HG03439 (cell line): ENCODE measurements around the gene GBE1.
"Not testable (repeated sequence)": the region's sequence is repeated elsewhere in the genome, so short reads cannot be mapped to it uniquely, and the experiment has no call there.

Experiments
- ATAC-seq: cut with Tn5 transposase; IDR thresholded peaks from one replicate; pipeline ENCODE4 v1.9.1; 2021; ENCODE audit warnings: mild to moderate bottlenecking, moderate library complexity; ENCODE audit not compliant: unreplicated experiment

The GBE1 gene

DNA sequence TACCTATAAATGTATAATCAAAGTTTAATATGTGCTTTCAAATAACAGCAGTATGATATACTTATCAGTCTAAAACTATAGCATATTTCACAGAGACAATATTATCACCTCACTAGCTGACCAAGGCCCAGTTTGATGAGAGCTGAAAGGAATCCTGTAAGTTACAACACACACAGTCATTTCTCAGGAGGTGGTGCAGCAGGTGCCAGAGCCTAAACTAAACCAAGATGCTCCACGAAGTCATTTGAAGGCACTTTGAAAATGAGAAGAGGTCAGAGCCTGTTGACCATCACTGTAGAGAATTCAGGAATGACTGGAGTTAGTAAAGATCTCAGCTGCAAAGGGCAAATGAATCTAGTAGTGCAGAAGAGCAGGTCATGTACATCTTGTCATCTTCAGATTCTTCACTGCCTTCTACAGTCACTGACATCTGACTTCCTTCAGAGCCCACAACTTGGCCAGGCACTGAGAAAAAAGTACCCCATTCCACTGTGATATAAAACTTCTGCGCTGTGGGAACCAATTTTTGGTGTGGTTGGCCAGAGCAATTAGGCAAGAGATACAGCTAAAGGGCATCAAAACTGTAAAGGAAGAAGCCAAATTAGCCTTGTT lies 7.9 kb downstream of the GBE1 start:
- no peak for ATAC-seq

DNA sequence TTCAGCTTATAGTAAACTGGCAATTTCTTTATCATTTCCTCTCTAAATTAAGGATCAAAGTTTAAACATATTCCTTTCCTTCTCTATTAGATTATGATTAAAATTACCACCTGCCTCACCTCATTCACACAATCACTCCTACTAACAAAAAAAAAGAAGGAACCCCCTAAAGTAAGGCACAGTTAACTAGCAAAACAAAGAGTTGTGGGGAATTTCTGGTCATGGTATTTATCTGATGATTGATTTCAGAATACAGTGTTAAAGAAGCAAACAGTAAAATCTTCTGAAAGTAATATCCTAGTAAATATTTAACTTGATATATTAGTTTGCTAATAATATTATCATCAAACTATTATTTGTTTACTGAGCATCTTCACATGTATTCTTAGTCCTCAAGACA lies 8.8 kb downstream of the GBE1 start:
- no peak for ATAC-seq

DNA sequence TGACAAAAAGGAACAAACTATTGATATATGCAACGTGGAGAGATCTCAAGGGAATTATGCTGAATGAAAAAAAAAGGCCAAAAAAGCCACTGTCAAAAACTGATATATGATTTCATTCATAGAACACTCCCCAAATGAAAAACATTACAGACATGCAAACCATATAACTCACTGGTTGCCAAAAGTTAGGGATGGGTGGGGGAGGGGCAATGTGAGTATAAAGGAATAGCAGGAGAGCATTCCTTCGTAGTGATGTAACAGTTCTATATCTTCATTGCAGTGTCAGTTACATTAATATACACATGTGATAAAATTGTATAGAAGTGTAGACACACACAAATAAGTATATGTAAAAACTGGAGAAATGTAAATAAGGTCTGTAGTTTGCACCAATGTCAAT lies 12.2 kb downstream of the GBE1 start:
- no peak for ATAC-seq

DNA sequence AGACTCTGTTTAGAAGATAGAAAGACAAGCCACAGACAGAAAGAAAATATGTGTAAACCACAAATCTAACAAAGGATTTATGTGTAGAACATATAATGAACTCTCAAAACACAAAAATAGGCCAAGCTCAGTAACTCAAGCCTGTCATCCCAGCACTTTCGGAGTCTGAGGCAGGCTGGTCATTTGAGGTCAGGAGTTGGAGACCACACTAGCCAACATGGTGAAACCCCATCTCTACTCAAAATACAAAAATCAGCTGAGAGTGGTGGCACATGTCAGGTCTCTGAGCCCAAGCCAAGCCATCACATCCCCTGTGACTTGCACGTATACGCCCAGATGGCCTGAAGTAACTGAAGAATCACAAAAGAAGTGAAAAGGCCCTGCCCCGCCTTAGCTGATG lies 14.2 kb downstream of the GBE1 start:
- ATAC-seq = not testable (repeated sequence)

DNA sequence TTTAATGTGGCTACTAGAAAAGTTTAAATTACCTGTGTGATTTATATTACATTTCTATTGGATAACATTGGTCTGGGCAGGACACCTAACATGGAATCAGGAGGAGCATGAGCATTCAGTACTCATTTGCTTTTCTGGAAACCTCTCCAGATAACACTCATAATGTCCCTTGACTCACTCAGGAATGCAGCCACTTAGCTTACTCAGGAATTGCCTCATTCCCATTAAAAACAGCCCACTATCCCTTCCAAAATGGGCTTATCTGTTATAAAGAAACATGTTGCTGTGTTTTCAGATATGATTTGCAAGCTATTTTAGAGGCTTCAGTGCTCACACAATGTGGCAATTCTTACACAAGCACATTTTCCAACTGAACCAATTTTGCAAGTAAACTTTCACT lies 17.1 kb downstream of the GBE1 start:
- no peak for ATAC-seq

DNA sequence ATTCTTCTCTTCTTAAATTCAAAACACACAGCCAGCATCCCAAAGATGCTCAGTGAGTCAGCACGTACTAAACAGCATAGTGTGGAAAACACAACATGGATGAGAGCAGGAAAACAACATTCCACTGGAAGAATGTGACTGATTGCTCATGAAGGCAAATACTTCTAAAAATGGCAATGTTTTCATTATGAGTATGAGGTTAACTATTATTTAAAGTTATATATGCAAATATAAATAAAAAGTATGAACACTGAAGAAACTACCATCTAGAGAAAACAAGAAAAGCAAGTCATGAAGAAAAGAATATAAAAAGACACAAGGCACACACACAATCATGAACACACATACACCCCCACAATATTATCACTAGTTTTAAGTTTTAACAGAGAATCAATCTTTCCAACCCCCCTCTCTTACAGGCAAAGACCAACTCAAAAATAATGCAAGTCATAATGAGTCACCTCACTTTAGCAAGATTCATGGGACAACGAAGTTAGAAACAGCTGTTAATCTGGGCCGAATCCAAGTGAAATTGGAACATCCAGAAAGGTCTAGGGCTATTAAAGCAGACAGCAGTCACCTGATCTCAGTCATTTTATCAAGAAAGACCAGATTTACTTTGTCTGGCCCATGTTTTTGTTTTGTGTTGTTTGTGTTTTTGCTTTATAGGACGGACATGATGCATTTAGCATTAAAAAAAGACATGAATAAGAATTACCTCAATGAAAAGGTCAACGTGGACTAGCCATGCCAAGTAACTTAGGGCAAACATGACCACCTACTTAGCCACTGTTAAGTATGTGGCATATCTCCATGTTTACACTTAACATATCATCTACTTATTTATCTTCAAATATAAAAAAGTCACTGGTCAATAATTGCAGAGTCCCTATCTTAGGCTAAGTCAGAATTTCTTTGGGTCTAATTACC lies 18.1 kb downstream of the GBE1 start:
- no peak for ATAC-seq

DNA sequence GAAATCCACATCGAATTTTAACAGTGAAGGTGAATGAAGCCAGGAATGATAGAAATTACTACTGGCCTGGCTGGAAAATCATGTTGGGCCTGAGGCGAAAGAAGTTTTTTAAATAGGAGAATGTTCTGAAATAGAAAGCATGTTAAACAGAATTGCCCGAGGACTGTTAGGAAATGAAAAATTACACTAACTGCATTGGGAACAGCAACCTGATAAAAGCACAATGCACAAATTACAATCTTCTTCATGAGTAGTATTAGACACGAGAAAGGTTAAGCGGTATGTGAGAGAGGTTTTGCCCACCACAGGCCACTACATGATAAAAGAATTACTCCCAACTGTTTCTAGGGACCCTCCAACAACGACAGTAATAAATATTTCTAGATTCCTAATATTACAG lies 18.9 kb downstream of the GBE1 start:
- ATAC-seq = no peak

DNA sequence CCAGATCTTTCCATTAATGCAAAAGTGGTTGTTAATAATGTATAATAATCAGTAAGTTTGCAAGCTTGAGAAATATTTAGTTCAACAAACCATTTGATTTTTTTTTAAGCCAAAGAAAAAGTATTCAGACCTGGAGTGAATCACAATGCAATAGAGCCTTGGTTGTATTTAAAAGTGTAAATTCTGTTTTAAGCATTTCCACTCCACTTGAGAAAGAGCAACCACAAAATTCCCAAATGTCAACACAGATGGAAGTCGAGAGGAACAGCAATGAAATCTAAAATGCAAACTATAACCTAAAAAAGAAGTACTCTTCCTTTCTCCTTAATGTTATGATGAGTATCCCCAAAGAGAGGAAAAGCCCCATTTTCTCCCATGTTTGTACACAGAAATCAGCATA lies 20.2 kb downstream of the GBE1 start:
- no peak for ATAC-seq

DNA sequence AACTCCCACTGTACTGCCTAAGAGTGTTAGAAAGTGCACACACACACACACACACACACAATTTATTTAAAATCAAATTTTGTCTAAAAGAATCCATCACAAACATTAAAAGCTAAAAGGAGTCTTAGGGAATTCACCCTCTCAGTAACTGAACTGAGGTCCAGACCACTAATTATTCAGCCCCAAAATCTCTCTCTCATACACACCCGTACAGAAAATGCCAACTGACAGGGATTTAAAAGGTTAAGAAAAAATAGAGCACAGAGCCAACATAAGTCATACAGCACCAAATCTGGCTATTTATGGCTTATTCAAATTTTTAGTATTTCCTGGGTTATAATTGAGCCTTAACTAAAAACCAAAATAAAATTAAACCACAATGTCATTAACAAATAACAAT lies 20.7 kb downstream of the GBE1 start:
- no peak for ATAC-seq

DNA sequence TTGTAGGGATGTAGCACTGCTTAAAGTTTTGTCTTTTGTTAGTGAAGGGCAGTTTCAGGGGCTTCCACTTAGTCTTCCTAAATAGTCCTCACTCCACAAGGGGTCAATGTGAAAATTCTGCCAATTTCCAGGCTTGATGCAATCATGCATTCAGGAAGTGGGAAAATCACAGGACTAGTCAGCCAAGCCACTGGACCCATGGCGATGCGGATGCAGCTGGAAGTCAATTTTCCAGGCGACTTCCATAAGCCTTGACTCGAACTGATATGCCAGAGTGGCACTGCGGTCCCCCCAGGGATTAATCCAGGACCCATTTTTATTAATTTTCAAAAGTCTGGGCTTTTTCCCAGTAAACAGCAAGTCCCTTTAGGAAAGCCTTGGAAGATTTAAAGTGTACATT lies 26.1 kb downstream of the GBE1 start:
- no peak for ATAC-seq

DNA sequence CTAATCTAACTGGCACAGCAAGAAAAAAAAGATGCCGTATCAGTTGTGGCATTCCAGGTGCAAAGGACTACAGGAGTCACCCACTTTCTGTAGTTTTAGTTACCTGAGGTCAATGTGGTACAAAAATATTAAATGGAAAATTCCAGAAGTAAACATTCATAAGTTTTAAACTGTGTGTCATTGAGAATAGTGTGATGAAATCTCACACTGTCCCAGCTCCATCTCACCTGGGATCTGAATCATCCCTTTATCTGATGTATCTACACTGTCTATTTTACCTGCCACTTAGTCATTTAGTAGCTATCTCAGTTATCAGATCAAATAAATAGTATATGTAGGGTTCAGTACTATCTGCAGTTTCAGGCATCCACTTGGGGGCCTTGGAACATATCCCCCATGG lies 26.7 kb downstream of the GBE1 start:
- ATAC-seq = no peak

DNA sequence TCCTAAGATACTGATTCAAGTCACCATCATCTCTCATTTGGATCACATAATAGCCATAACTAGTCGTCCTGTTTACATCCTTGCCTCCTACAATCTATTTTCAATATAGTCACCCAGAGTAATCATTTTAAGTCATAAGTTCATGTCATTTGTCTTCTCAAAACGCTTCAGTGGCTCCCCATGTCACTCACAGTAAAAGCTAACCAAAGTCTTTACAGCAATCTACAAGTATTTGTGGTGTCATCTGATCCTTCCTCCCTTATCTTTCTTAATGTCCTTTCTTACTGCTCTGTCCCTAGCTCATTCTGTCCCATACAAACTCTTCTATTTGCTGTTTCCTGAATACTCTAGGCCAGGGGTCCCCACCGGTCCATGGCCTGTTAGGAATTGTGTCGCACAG lies 28.8 kb downstream of the GBE1 start:
- no peak for ATAC-seq

DNA sequence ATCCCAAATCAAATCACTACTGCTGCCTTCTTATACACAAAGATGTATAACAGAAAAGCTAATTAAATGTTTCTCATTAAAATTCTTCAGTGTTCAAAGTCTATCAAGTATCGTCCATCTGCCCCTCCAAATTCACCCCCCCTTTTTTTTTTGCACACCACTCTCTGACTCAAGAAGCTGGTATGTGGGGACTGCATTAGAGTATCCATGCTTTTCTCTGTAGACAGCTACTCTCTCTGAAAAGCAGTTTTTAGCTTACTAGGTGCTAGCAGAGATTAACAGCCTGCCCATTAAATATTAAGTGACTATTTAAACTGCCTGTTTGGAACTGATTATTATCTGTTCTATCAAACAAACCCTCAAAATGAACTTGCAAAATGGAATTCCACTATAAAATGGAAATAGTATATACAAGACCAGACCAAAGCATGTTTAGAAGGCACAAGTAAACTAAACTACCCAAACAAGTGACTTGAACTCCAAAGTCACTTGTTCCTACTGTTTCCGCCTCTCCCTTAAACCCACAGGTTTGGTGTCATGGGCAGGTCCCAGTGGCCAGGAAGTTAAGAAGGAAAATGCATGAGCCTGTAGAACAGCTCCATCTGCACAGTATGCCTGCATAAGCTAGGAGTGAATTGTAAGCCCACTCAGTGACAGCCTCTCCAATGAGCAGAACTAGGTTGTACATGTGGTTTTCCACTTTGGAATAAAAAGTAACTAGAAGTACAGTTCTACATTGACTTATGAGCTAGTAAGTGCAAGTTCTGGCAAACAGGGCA lies 32.5 kb downstream of the GBE1 start:
- ATAC-seq = no peak

DNA sequence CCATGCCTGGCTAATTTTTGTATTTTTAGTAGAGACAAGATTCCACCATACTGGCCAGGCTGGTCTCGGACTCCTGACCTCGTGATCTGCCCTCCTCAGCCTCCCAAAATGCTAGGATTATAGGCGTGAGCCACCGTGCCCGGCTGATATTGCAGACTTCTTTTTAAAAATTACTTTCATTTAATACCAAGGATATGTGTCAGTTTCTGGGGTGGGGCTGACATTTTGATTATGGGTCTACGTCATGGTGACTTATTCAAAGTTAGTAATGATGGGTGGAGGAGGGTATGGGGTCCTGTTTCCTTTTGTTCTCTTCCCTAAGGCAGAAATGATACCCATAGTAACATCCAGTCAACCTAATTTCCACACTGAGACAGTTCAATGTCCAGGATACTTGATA lies 34.7 kb downstream of the GBE1 start:
- no peak for ATAC-seq

DNA sequence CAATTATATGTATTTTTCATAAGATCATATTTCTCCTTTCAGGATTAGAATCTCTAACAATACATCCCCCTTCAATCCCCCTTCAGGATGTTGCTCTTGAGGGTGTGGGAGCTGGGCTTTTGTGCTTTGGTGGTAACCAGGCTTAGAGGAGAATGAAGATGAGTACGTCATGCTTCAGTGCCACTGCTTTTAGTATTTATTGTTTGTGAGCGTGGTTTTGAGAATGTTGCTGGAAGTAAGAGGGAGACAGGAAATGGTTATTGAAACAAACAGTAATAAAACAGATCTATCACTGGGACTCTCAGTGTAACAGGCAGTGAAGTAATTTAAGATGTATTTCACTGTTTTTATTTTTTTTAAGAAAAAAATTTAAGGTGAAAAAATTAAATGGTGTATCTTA lies 35.3 kb downstream of the GBE1 start:
- no peak for ATAC-seq

DNA sequence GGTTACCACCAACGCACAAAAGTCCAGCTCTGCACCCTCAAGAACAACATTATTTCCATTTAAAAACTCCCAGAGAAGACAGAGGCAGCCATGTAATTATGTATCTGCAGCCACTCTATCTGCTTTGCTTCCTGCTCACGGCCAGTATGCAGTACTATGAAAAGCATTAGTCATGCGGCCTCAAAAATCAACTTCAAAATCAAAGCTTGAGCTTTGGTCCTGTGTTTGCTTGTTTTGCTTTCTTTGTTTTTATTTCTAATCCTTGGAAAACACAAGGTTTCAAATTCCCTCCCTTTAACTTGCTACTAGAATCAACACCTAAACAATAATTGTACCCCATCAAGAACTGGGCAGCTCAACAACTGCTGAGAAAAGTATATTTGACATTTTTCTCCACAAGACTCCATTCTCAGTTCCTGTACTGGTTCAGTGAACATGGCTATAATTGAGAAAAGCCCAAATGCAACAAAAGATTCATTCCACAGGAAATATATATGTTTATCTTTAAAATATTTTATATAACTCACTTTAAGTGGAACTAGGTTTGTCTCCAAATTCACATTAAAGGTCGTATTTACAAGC lies 37.6 kb downstream of the GBE1 start:
- no peak for ATAC-seq

DNA sequence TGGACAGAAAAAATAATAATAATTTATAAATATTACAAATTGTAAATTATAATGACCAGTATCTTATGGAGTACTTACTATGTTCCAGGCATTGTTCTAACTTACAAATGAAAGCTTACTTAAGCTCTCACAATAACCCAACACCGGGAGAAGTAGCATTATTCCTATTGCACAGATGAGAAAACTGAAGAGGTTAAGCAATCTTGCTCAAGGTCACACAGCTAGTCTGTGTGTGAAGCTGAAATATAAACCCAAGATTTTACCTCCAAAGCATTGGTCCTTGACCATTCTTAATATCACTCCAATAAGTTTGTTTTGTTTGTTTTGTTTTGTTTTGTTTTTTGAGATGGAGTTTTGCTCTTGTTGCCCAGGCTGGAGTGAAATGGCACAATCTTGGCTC lies 43.1 kb downstream of the GBE1 start:
- ATAC-seq = no peak

DNA sequence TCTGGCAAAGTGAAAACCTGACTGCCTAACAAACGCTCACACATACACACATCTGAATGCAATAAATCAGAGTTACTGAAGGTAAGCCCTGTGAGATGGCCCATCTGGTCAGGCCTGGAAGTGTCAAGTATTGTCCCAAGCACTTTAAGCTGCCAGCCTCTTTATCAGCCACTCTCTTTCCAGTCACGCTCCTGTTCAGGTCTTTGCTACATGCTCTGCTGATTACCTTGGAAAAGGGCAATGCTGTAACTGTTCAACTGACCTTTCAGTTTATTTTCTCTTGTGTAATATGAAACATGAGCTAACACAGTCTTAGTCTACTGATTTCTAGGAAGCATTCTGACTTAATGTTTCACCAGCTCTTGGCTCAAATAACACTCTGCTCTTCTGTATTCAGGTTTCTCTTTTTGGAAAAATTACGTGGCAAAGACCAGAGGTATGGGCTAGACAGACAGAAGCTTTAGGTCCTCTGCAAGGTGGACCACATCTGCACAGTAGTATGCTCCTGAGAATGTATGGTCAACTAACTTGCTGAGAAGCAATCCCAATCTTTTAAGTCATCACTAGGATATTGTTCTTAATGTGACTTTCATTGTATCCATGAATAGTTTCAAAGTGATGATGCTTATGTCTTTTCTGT lies 44.5 kb downstream of the GBE1 start:
- no peak for ATAC-seq

DNA sequence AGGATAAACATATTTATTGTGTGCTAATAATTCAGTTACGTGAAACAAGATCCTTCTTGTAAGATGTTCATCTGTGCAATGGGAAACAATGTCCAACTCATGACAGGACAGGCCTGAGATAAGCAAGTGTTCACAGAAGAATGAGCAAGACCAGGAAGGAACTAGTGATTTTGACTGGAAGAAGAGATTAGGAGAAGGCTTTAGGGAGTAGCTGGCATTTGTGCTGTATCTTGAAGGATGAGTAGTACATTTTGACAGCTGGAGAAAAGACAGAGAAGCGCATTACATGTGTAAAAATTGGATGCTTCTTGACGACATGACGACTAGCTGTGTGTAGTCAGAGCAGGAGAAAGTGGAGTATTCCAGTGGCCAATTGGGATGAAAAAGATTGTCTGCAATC lies 48.4 kb downstream of the GBE1 start:
- ATAC-seq = no peak

DNA sequence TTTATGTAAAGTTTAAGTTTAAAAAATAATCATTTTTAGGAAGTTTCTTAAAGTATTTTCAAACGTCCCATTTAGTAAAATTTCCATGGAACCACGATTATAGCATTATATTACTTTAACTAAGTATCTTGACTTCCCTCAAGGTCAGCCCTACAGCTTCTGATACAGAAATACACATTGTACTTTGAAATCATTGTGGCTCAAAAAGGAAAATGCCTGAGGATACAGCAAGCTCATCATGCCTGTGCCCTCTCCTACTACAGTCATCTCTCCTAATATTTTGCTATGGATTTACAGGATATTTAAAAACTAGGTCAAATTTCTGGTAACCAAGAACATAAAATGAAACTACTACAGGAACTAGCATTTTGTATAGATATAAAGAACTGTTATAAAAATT lies 51.8 kb downstream of the GBE1 start:
- no peak for ATAC-seq

DNA sequence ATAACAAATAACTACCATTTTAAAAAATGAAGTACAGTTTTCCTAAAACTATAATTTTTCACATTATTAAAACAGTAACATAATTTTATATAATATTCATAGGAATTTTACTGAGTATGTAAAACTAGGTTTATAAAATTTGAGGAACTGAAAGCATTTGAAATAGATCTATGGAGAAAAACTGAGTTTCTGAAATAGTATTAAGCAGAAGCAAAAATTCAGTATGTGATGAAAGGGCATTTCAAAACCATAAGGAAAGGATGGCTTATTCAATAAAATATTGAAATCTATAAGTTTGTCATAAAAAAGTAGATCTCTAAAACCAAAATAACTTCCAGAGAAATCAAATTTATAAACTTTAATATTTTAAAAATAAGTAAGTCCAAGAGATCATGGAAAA lies 53.4 kb downstream of the GBE1 start:
- no peak for ATAC-seq
